MM.1S (cell line): ENCODE data around the gene ADIPOR2.
"Not testable (repeated sequence)": the region's sequence is repeated elsewhere in the genome, so short reads cannot be mapped to it uniquely, and the experiment has no call there.

Experiments used
- DNase-seq: peaks from one replicate; pipeline ENCODE4 v3.0.0-alpha.2; 2015
- H2AFZ ChIP-seq: fragments of 300-600 bp; sonication (generic); 2 replicates; pipeline ENCODE4 v1.6.0; 2016; ENCODE audit warnings: antibody characterized with exemption, low read length
- H3F3A ChIP-seq: fragments of 300-600 bp; sonication (generic); 2 replicates; pipeline ENCODE4 v1.6.1; 2016; ENCODE audit warnings: mild to moderate bottlenecking, antibody characterized with exemption, low read length, moderate library complexity, mixed read lengths; ENCODE audit not compliant: insufficient read depth
- H3K27ac ChIP-seq: fragments of 300-600 bp; sonication (generic); 2 replicates; pipeline ENCODE4 v1.5.1; 2016; ENCODE audit warnings: mild to moderate bottlenecking, low read length
- H3K27me3 ChIP-seq: fragments of 300-600 bp; sonication (generic); replicated peaks from 2 replicates; pipeline ENCODE4 v1.6.0; 2016; ENCODE audit warnings: low read length; ENCODE audit not compliant: insufficient read depth
- H3K36me3 ChIP-seq: fragments of 300-600 bp; sonication (generic); replicated peaks from 2 replicates; pipeline ENCODE4 v1.6.1; 2016; ENCODE audit warnings: mild to moderate bottlenecking, low read length, mixed read lengths; ENCODE audit not compliant: insufficient read depth
- H3K4me1 ChIP-seq: fragments of 300-600 bp; sonication (generic); 2 replicates; pipeline ENCODE4 v1.6.1; 2016; ENCODE audit warnings: low read length, mixed read lengths
- H3K4me2 ChIP-seq: fragments of 300-600 bp; sonication (generic); 2 replicates; pipeline ENCODE4 v1.6.0; 2016; ENCODE audit warnings: low read depth, low read length
- H3K4me3 ChIP-seq: fragments of 300-600 bp; sonication (generic); 2 replicates; pipeline ENCODE4 v1.5.1; 2016; ENCODE audit warnings: low read length, mixed read lengths
- H3K79me2 ChIP-seq: fragments of 300-600 bp; sonication (generic); 2 replicates; pipeline ENCODE4 v1.6.1; 2016; ENCODE audit warnings: mixed run types, low read length, mixed read lengths
- H3K9ac ChIP-seq: fragments of 300-600 bp; sonication (generic); 2 replicates; pipeline ENCODE4 v1.6.1; 2016; ENCODE audit warnings: low read length, mixed read lengths
- H3K9me2 ChIP-seq: fragments of 300-600 bp; sonication (generic); replicated peaks from 2 replicates; pipeline ENCODE4 v1.6.1; 2016; ENCODE audit warnings: mild to moderate bottlenecking, low read length, mixed read lengths; ENCODE audit not compliant: insufficient read depth
- H3K9me3 ChIP-seq: fragments of 300-600 bp; sonication (generic); replicated peaks from 2 replicates; pipeline ENCODE4 v1.6.1; 2016; ENCODE audit warnings: mild to moderate bottlenecking, low read length, mixed read lengths; ENCODE audit not compliant: insufficient read depth
- H4K20me1 ChIP-seq: fragments of 300-600 bp; sonication (generic); 2 replicates; pipeline ENCODE4 v1.6.1; 2016; ENCODE audit warnings: mild to moderate bottlenecking, low read length, moderate library complexity, mixed read lengths; ENCODE audit not compliant: insufficient read depth
- EZH2 ChIP-seq: fragments of 300-600 bp; sonication (generic); optimal IDR thresholded peaks from 2 replicates; pipeline ENCODE3; 2017; ENCODE audit warnings: low read depth, mild to moderate bottlenecking, antibody characterized with exemption, low read length, mixed read lengths
- EZH2phosphoT487 ChIP-seq: fragments of 300-600 bp; sonication (generic); IDR thresholded peaks from 2 replicates; pipeline ENCODE4 v1.6.1; 2018; ENCODE audit warnings: antibody characterized with exemption, low read length
- TF ChIP-seq, protein P1 (sequence below): fragments of 300-600 bp; sonication (generic); IDR thresholded peaks from 2 replicates; pipeline ENCODE4 v1.5.1; 2016; ENCODE audit warnings: antibody characterized with exemption, low read length, mixed read lengths

Gene ADIPOR2

GRCh38 chr12:1726753-1727152, 35.9 kb downstream of the ADIPOR2 start:
- H3K9me3 ChIP-seq = no peaks in the 10 kb centered on the region
- no peak overlapping the region for H3K4me2 ChIP-seq
- TF ChIP-seq, protein P1, sequence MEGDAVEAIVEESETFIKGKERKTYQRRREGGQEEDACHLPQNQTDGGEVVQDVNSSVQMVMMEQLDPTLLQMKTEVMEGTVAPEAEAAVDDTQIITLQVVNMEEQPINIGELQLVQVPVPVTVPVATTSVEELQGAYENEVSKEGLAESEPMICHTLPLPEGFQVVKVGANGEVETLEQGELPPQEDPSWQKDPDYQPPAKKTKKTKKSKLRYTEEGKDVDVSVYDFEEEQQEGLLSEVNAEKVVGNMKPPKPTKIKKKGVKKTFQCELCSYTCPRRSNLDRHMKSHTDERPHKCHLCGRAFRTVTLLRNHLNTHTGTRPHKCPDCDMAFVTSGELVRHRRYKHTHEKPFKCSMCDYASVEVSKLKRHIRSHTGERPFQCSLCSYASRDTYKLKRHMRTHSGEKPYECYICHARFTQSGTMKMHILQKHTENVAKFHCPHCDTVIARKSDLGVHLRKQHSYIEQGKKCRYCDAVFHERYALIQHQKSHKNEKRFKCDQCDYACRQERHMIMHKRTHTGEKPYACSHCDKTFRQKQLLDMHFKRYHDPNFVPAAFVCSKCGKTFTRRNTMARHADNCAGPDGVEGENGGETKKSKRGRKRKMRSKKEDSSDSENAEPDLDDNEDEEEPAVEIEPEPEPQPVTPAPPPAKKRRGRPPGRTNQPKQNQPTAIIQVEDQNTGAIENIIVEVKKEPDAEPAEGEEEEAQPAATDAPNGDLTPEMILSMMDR = no peak
- TF ChIP-seq EZH2 (no peak), EZH2phosphoT487 (no peak)
- no peaks in the 10 kb centered on the region for H3K27me3 ChIP-seq
- no peaks in the 10 kb centered on the region for H3F3A ChIP-seq
- no peaks in the 10 kb centered on the region for H3K36me3 ChIP-seq
- H3K4me1 ChIP-seq = no peaks in the 10 kb centered on the region
- no peak overlapping the region for H3K27ac ChIP-seq
- H3K79me2 ChIP-seq = peaks cover 65% of the 10 kb centered on the region
- no peaks in the 10 kb centered on the region for H4K20me1 ChIP-seq
- no peak overlapping the region for H3K4me3 ChIP-seq
- H2AFZ ChIP-seq = no peak overlapping the region
- no peak for DNase-seq
- no peaks in the 10 kb centered on the region for H3K9me2 ChIP-seq
- H3K9ac ChIP-seq = no peak overlapping the region

- H3K4me3 ChIP-seq = no peak overlapping the region
- H3K36me3 ChIP-seq = no peaks in the 10 kb centered on the region
- H3K9ac ChIP-seq = no peak overlapping the region
- no peaks in the 10 kb centered on the region for H3K4me1 ChIP-seq
- H2AFZ ChIP-seq = no peak overlapping the region
- H3F3A ChIP-seq = no peaks in the 10 kb centered on the region
- no peak for DNase-seq
- H4K20me1 ChIP-seq = no peaks in the 10 kb centered on the region
- H3K9me3 ChIP-seq = no peaks in the 10 kb centered on the region
- H3K4me2 ChIP-seq = no peak overlapping the region
- no peaks in the 10 kb centered on the region for H3K27me3 ChIP-seq
- H3K27ac ChIP-seq = no peak overlapping the region
- no peaks in the 10 kb centered on the region for H3K9me2 ChIP-seq
- peaks cover 52% of the 10 kb centered on the region for H3K79me2 ChIP-seq
- TF ChIP-seq, protein P1 = no peak
- TF ChIP-seq EZH2 = no peak
- no peak for TF ChIP-seq EZH2phosphoT487
Observed at GRCh38 chr12:1728824-1729223, 38.0 kb downstream of the ADIPOR2 start.

DNA sequence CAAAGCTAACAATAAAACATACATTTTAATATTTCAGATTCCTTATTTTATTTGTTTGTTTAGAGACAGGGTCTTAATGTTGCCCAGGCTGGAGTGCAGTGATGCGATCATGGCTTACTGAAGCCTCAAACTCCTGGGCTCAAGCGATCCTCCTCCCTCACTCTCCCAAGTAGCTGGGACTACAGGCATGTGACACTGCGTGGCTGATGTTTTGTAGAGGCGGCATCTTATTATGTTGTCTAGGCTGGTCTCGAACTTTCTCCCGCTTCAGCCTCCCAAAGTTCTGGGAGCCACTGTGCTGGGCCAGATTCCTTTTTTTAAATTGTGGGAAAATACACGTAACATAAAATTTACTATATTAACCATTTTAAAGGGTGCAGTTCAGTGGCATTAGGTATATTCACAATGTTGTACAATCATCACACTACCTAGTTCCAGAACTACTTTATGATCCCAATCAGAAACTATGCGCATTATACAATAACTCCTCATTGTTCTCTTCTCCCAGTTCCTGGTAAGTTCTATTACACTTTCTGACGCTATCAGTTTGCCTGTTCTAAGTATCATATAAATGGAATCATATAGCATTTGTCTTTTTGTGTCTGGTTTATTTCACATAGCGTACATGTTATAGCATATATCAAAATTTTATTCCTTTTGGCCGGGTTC, 40.3 kb downstream of the ADIPOR2 start:
- H3K27ac ChIP-seq = no peak overlapping the region
- H3K9me2 ChIP-seq = no peaks in the 10 kb centered on the region
- H3K9ac ChIP-seq = no peak overlapping the region
- peaks cover 34% of the 10 kb centered on the region for H3K79me2 ChIP-seq
- no peaks in the 10 kb centered on the region for H3K36me3 ChIP-seq
- H3K4me3 ChIP-seq = no peak overlapping the region
- no peaks in the 10 kb centered on the region for H4K20me1 ChIP-seq
- H3F3A ChIP-seq = no peaks in the 10 kb centered on the region
- TF ChIP-seq EZH2phosphoT487 (no peak), EZH2 (no peak)
- TF ChIP-seq, protein P1 = no peak
- H3K4me1 ChIP-seq = no peaks in the 10 kb centered on the region
- DNase-seq = no peak
- H2AFZ ChIP-seq = no peak overlapping the region
- H3K4me2 ChIP-seq = no peak overlapping the region
- H3K9me3 ChIP-seq = no peaks in the 10 kb centered on the region
- no peaks in the 10 kb centered on the region for H3K27me3 ChIP-seq

GRCh38 chr12:1731688-1732078, 40.8 kb downstream of the ADIPOR2 start:
- not testable (repeated sequence) for DNase-seq, H3F3A ChIP-seq

More at GRCh38 chr12:1731688-1732078, 40.8 kb downstream of the ADIPOR2 start:
- peaks cover 30% of the 10 kb centered on the region for H3K79me2 ChIP-seq
- not testable (repeated sequence) for H3K9ac ChIP-seq, H2AFZ ChIP-seq, H3K4me3 ChIP-seq, H3K27ac ChIP-seq, H3K4me2 ChIP-seq, H4K20me1 ChIP-seq, H3K4me1 ChIP-seq, H3K27me3 ChIP-seq, H3K9me3 ChIP-seq, H3K36me3 ChIP-seq, H3K9me2 ChIP-seq
